Measurements from ENCODE around the gene SLC17A2. TPM values are rescaled to one million over a fixed set of nuclear protein-coding genes. Genes with fewer than 3 reads are reported as not detected.

The SLC17A2 gene
- total and polyA plus RNA-seq, 2 of the 8 experiments (the other 6 are each of a cell fraction or from before 2014, with no cell fraction given) = not detected

DNA sequence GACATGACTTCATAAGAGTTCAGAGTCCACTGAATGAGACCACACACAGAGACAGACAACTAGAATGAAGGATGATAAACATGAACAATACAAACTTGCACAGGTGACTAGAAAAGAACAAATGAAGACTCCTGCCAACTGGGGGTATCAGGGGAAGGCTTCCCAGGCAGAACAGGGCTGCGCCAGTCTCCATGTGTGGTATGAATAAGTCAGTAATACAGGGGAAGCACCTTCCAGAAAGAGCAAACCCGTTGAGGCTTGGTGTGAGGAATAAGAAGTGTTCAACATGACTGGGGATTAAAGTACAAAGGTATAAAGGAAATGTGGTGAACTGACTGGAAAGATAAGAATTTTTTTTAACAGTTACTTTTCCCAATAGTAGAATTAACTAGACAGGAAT, 3.7 kb upstream of the SLC17A2 start:
- H4K91ac ChIP-seq (replicated peaks; ENCODE audit: insufficient read length, low read length) = no peak overlapping the region
- H2BK20ac ChIP-seq (ENCODE audit: low read length) = no peak overlapping the region
- H2BK15ac ChIP-seq (ENCODE audit: low read length) = no peak overlapping the region
- H3K4ac ChIP-seq (replicated peaks; ENCODE audit: insufficient read length, low read depth, low read length) = no peak overlapping the region
- H3K36me3 ChIP-seq (ENCODE audit: control insufficient read depth in 2 of 4, insufficient read depth in 4 of 4, low read length in 3 of 4) = no peaks in the 10 kb centered on the region
- 79% methylated on average over 2 of the region's 2 CpGs; no CpG with 5 or more reads in 1 of the 2 experiments for WGBS, 2 experiments (ENCODE audit: extremely low coverage in 1 of 2, insufficient coverage in 1 of 2, insufficient read length in 1 of 2, insufficient replicate concordance in 2 of 2, low coverage in 1 of 2, low lambda C conversion rate in 2 of 2, missing lambda C conversion rate in 1 of 2)
- H4K5ac ChIP-seq (ENCODE audit: insufficient read length, low read depth, low read length) = no peak overlapping the region
- no peak overlapping the region for H2BK12ac ChIP-seq (ENCODE audit: low read depth, low read length)
- H3K27ac ChIP-seq (ENCODE audit: low read depth, low read length) = no peak overlapping the region
- H3K27me3 ChIP-seq (replicated peaks in 1 of 4; ENCODE audit: control insufficient read depth in 3 of 4, extremely low read depth in 1 of 4, insufficient read depth in 3 of 4, low read length in 3 of 4) = no peaks in the 10 kb centered on the region
- H4K8ac ChIP-seq (ENCODE audit: extremely low read depth, insufficient read depth, low read length) = no peak overlapping the region
- H3K23me2 ChIP-seq (ENCODE audit: low read depth, low read length) = no peaks in the 10 kb centered on the region
- H3K56ac ChIP-seq (replicated peaks; ENCODE audit: insufficient read length, low read depth, low read length) = no peak overlapping the region
- no peak overlapping the region for H3K9ac ChIP-seq (replicated peaks in 1 of 4; ENCODE audit: extremely low read depth in 1 of 4, low read depth in 3 of 4, low read length in 3 of 4)
- H2AK5ac ChIP-seq (ENCODE audit: low read depth, low read length) = no peak overlapping the region
- H2BK120ac ChIP-seq (replicated peaks; ENCODE audit: low read depth, low read length) = no peak overlapping the region
- H3K4me3 ChIP-seq (ENCODE audit: extremely low read depth in 1 of 4, insufficient read depth in 2 of 4, low read depth in 3 of 4, low read length in 4 of 4) = no peak overlapping the region
- DNase-seq (ENCODE audit: low read depth in 1 of 2, low spot score in 2 of 2) (no peak), FAIRE-seq (no peak)
- no peak overlapping the region for H3K4me2 ChIP-seq (ENCODE audit: insufficient read depth in 1 of 2, low read depth in 2 of 2, low read length in 2 of 2)
- H2AFZ ChIP-seq (ENCODE audit: low read length) = no peak overlapping the region
- H3K4me1 ChIP-seq (replicated peaks in 1 of 4; ENCODE audit: control insufficient read depth in 3 of 4, insufficient read depth in 4 of 4, low read length in 3 of 4) = no peaks in the 10 kb centered on the region
- H3K18ac ChIP-seq (ENCODE audit: extremely low read depth, low read length) = no peak overlapping the region
- H3K79me1 ChIP-seq (ENCODE audit: low read depth, low read length) = no peaks in the 10 kb centered on the region
- H2BK5ac ChIP-seq (ENCODE audit: low read depth, low read length) = no peak overlapping the region
- no peak overlapping the region for H3K14ac ChIP-seq (ENCODE audit: insufficient read length)
- H3K23ac ChIP-seq (ENCODE audit: insufficient read length) = no peak overlapping the region
- POLR2A ChIA-PET (ENCODE audit: partially characterized antibody) = no interaction called here
- no peaks in the 10 kb centered on the region for H4K20me1 ChIP-seq (replicated peaks in 1 of 2; ENCODE audit: control insufficient read depth in 1 of 2, insufficient read depth in 2 of 2, low read length in 2 of 2)
- CTCF ChIA-PET (ENCODE audit: partially characterized antibody) = interaction anchor here (0.8 to 1.3 kb wide), 3 partner anchors 9 to 175 kb away, joined by 3 to 4 read pairs (median 3); no protein-coding TSS in a partner anchor
- no peaks in the 10 kb centered on the region for H3K9me3 ChIP-seq (ENCODE audit: insufficient read depth in 2 of 2, low read depth in 1 of 2, low read length in 1 of 2)
- no peaks in the 10 kb centered on the region for H3K79me2 ChIP-seq (ENCODE audit: control insufficient read depth in 1 of 2, insufficient read depth in 2 of 2, low read length in 2 of 2)
- TF ChIP-seq, protein P1, sequence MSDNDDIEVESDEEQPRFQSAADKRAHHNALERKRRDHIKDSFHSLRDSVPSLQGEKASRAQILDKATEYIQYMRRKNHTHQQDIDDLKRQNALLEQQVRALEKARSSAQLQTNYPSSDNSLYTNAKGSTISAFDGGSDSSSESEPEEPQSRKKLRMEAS (IDR thresholded peaks at IDR 0.05) = no peak

Measured in H1 (cell line).